ENCODE results near the gene MYCBP2. TPM values are rescaled to one million over a fixed set of nuclear protein-coding genes. Genes with fewer than 3 reads are reported as not detected.

Gene MYCBP2
- total RNA-seq, 5 donors from 2014 or later (not counting 1 experiment from before 2014, with no cell fraction given): 153 to 214 (median 176) TPM

- no peaks in the 10 kb centered on the region for H3K36me3 Mint-ChIP-seq
- ATAC-seq (replicated peaks in 1 of 4) (peak in 3 of 4 experiments; percentile 23 to 76 (median 61)), DNase-seq (peak in 1 of 35 experiments; percentile 21)
- Histone ChIP-seq H3K4me3 (ENCODE audit: control insufficient read depth in 1 of 2, extremely low read depth in 1 of 2, low read length in 1 of 2) (no peak overlapping the region), H3K27ac (ENCODE audit: low read length) (peak overlapping the region; percentile 43), H3K27me3 (replicated peaks in 1 of 2; ENCODE audit: control insufficient read depth in 2 of 2, extremely low read depth in 1 of 2, insufficient read depth in 2 of 2, low read length in 1 of 2) (no peaks in the 10 kb centered on the region), H3K36me3 (ENCODE audit: control insufficient read depth in 2 of 2, extremely low read depth in 1 of 2, insufficient read depth in 1 of 2, low read length in 1 of 2) (no peaks in the 10 kb centered on the region), H3K9me3 (no peaks in the 10 kb centered on the region), H3K4me1 (ENCODE audit: control insufficient read depth in 1 of 2, extremely low read depth in 1 of 2, insufficient read depth in 2 of 2, low read length in 2 of 2) (no peaks in the 10 kb centered on the region)
- H3K9me3 Mint-ChIP-seq: no peaks in the 10 kb centered on the region
- WGBS (ENCODE audit: insufficient coverage): no CpG with 5 or more reads among the region's 2 CpGs
- peak overlapping the region; percentile 80 to 82 for H3K27ac Mint-ChIP-seq
- H3K4me3 Mint-ChIP-seq: peak overlapping the region in 2 of 3 donors; percentile 13 to 31
- POLR2A ChIA-PET: interaction anchor here in 1 of 2 donors (0.6 to 1.4 kb wide), 2 partner anchors 15 to 37 kb away, joined by 3 to 9 read pairs; no protein-coding TSS in a partner anchor
- H3K27me3 Mint-ChIP-seq: no peaks in the 10 kb centered on the region
- peaks cover 14 to 23% (median 19%) of the 10 kb centered on the region in 3 donors for H3K4me1 Mint-ChIP-seq
- CTCF ChIA-PET: interaction anchor here (0.6 to 1.1 kb wide), 2 partner anchors 13 to 1646 kb away, joined by 3 to 5 read pairs; no protein-coding TSS in a partner anchor
Observed at GRCh38 chr13:77345150-77345780, 18.4 kb upstream of the MYCBP2 start.

GRCh38 chr13:77343841-77344240 lies 16.9 kb upstream of the MYCBP2 start:
- DNase-seq (no peak), ATAC-seq (replicated peaks in 1 of 4) (no peak)
- Mint-ChIP-seq H3K27ac (no peak overlapping the region), H3K27me3 (no peaks in the 10 kb centered on the region), H3K36me3 (no peaks in the 10 kb centered on the region), H3K4me3 (no peak overlapping the region), H3K4me1 (peaks cover 24 to 34% (median 33%) of the 10 kb centered on the region in 3 donors), H3K9me3 (no peaks in the 10 kb centered on the region)
- no peak overlapping the region for H3K27ac ChIP-seq (ENCODE audit: low read length)
- H3K4me1 ChIP-seq (ENCODE audit: control insufficient read depth in 1 of 2, extremely low read depth in 1 of 2, insufficient read depth in 2 of 2, low read length in 2 of 2): peaks cover 0 to 4% of the 10 kb centered on the region in 2 experiments
- no peaks in the 10 kb centered on the region for H3K36me3 ChIP-seq (ENCODE audit: control insufficient read depth in 2 of 2, extremely low read depth in 1 of 2, insufficient read depth in 1 of 2, low read length in 1 of 2)
- no peaks in the 10 kb centered on the region for H3K27me3 ChIP-seq (replicated peaks in 1 of 2; ENCODE audit: control insufficient read depth in 2 of 2, extremely low read depth in 1 of 2, insufficient read depth in 2 of 2, low read length in 1 of 2)
- POLR2A ChIA-PET: interaction anchor here in 1 of 2 donors (0.6 kb wide), 1 partner anchor 13 kb away, joined by 3 read pairs; no protein-coding TSS in a partner anchor
- WGBS (ENCODE audit: insufficient coverage): no CpG with 5 or more reads among the region's 4 CpGs
- CTCF ChIA-PET: no interaction called here
- H3K9me3 ChIP-seq: no peaks in the 10 kb centered on the region
- no peak overlapping the region for H3K4me3 ChIP-seq (ENCODE audit: control insufficient read depth in 1 of 2, extremely low read depth in 1 of 2, low read length in 1 of 2)

- Histone ChIP-seq H3K36me3 (ENCODE audit: control insufficient read depth in 2 of 2, extremely low read depth in 1 of 2, insufficient read depth in 1 of 2, low read length in 1 of 2) (no peaks in the 10 kb centered on the region), H3K27ac (ENCODE audit: low read length) (no peak overlapping the region), H3K27me3 (replicated peaks in 1 of 2; ENCODE audit: control insufficient read depth in 2 of 2, extremely low read depth in 1 of 2, insufficient read depth in 2 of 2, low read length in 1 of 2) (no peaks in the 10 kb centered on the region), H3K4me3 (ENCODE audit: control insufficient read depth in 1 of 2, extremely low read depth in 1 of 2, low read length in 1 of 2) (no peak overlapping the region), H3K9me3 (no peaks in the 10 kb centered on the region), H3K4me1 (ENCODE audit: control insufficient read depth in 1 of 2, extremely low read depth in 1 of 2, insufficient read depth in 2 of 2, low read length in 2 of 2) (peaks cover 0 to 7% of the 10 kb centered on the region in 2 experiments)
- Mint-ChIP-seq H3K4me1 (peaks cover 16 to 47% (median 29%) of the 10 kb centered on the region in 3 donors), H3K27me3 (no peaks in the 10 kb centered on the region), H3K36me3 (no peaks in the 10 kb centered on the region), H3K4me3 (peak overlapping the region in 1 of 3 donors; percentile 4), H3K27ac (peak overlapping the region in 1 of 2 donors; percentile 62), H3K9me3 (no peaks in the 10 kb centered on the region)
- no CpG with 5 or more reads among the region's 2 CpGs for WGBS (ENCODE audit: insufficient coverage)
- ATAC-seq (replicated peaks in 1 of 4) (peak in 1 of 4 experiments; percentile 26), DNase-seq (no peak)
- CTCF ChIA-PET: interaction anchor here in 1 of 2 donors (0.6 kb wide), 1 partner anchor 63 kb away, joined by 5 read pairs; no protein-coding TSS in a partner anchor
- POLR2A ChIA-PET: no interaction called here
Observed at GRCh38 chr13:77339408-77339807, 12.5 kb upstream of the MYCBP2 start.

- WGBS (ENCODE audit: insufficient coverage): 86% methylated on average over 5 of the region's 6 CpGs
- H3K9me3 ChIP-seq: no peaks in the 10 kb centered on the region
- Mint-ChIP-seq H3K36me3 (no peaks in the 10 kb centered on the region), H3K9me3 (no peaks in the 10 kb centered on the region), H3K27ac (peak overlapping the region; percentile 16 to 28), H3K27me3 (no peaks in the 10 kb centered on the region), H3K4me1 (peaks cover 16 to 47% (median 30%) of the 10 kb centered on the region in 3 donors), H3K4me3 (peak overlapping the region in 1 of 3 donors; percentile 4)
- H3K27me3 ChIP-seq (replicated peaks in 1 of 2; ENCODE audit: control insufficient read depth in 2 of 2, extremely low read depth in 1 of 2, insufficient read depth in 2 of 2, low read length in 1 of 2): no peaks in the 10 kb centered on the region
- H3K27ac ChIP-seq (ENCODE audit: low read length): no peak overlapping the region
- CTCF ChIA-PET: interaction anchor here in 1 of 2 donors (0.6 kb wide), 1 partner anchor 62 kb away, joined by 5 read pairs; no protein-coding TSS in a partner anchor
- peak in 3 of 4 experiments; percentile 38 to 58 (median 55) for ATAC-seq (replicated peaks in 1 of 4)
- peaks cover 0 to 7% of the 10 kb centered on the region in 2 experiments for H3K4me1 ChIP-seq (ENCODE audit: control insufficient read depth in 1 of 2, extremely low read depth in 1 of 2, insufficient read depth in 2 of 2, low read length in 2 of 2)
- POLR2A ChIA-PET: no interaction called here
- no peak overlapping the region for H3K4me3 ChIP-seq (ENCODE audit: control insufficient read depth in 1 of 2, extremely low read depth in 1 of 2, low read length in 1 of 2)
- no peaks in the 10 kb centered on the region for H3K36me3 ChIP-seq (ENCODE audit: control insufficient read depth in 2 of 2, extremely low read depth in 1 of 2, insufficient read depth in 1 of 2, low read length in 1 of 2)
- DNase-seq: no peak
Observed at GRCh38 chr13:77338961-77339401, 12.1 kb upstream of the MYCBP2 start.

GRCh38 chr13:77338329-77338728 lies 11.4 kb upstream of the MYCBP2 start:
- Mint-ChIP-seq H3K36me3 (no peaks in the 10 kb centered on the region), H3K27ac (no peak overlapping the region), H3K9me3 (no peaks in the 10 kb centered on the region), H3K4me1 (peaks cover 16 to 47% (median 33%) of the 10 kb centered on the region in 3 donors), H3K4me3 (no peak overlapping the region), H3K27me3 (no peaks in the 10 kb centered on the region)
- DNase-seq (no peak), ATAC-seq (replicated peaks in 1 of 4) (no peak)
- Histone ChIP-seq H3K4me1 (ENCODE audit: control insufficient read depth in 1 of 2, extremely low read depth in 1 of 2, insufficient read depth in 2 of 2, low read length in 2 of 2) (peaks cover 0 to 7% of the 10 kb centered on the region in 2 experiments), H3K36me3 (ENCODE audit: control insufficient read depth in 2 of 2, extremely low read depth in 1 of 2, insufficient read depth in 1 of 2, low read length in 1 of 2) (no peaks in the 10 kb centered on the region), H3K27ac (ENCODE audit: low read length) (no peak overlapping the region), H3K4me3 (ENCODE audit: control insufficient read depth in 1 of 2, extremely low read depth in 1 of 2, low read length in 1 of 2) (no peak overlapping the region), H3K27me3 (replicated peaks in 1 of 2; ENCODE audit: control insufficient read depth in 2 of 2, extremely low read depth in 1 of 2, insufficient read depth in 2 of 2, low read length in 1 of 2) (no peaks in the 10 kb centered on the region), H3K9me3 (no peaks in the 10 kb centered on the region)
- ChIA-PET POLR2A (no interaction called here), CTCF (no interaction called here)
- 100% methylated on average over 1 of the region's 2 CpGs for WGBS (ENCODE audit: insufficient coverage)

- ChIA-PET CTCF (no interaction called here), POLR2A (no interaction called here)
- no peak overlapping the region for H3K27ac ChIP-seq (ENCODE audit: low read length)
- H3K36me3 ChIP-seq (ENCODE audit: control insufficient read depth in 2 of 2, extremely low read depth in 1 of 2, insufficient read depth in 1 of 2, low read length in 1 of 2): no peaks in the 10 kb centered on the region
- no peaks in the 10 kb centered on the region for H3K27me3 ChIP-seq (replicated peaks in 1 of 2; ENCODE audit: control insufficient read depth in 2 of 2, extremely low read depth in 1 of 2, insufficient read depth in 2 of 2, low read length in 1 of 2)
- H3K4me1 Mint-ChIP-seq: peaks cover 16 to 39% (median 33%) of the 10 kb centered on the region in 3 donors
- peaks cover 0 to 7% of the 10 kb centered on the region in 2 experiments for H3K4me1 ChIP-seq (ENCODE audit: control insufficient read depth in 1 of 2, extremely low read depth in 1 of 2, insufficient read depth in 2 of 2, low read length in 2 of 2)
- H3K36me3 Mint-ChIP-seq: no peaks in the 10 kb centered on the region
- 90% methylated on average over 3 of the region's 3 CpGs for WGBS (ENCODE audit: insufficient coverage)
- H3K4me3 ChIP-seq (ENCODE audit: control insufficient read depth in 1 of 2, extremely low read depth in 1 of 2, low read length in 1 of 2): no peak overlapping the region
- ATAC-seq (replicated peaks in 1 of 4) (no peak), DNase-seq (no peak)
- no peak overlapping the region for H3K27ac Mint-ChIP-seq
- no peaks in the 10 kb centered on the region for H3K9me3 Mint-ChIP-seq
- H3K9me3 ChIP-seq: no peaks in the 10 kb centered on the region
- H3K27me3 Mint-ChIP-seq: no peaks in the 10 kb centered on the region
- H3K4me3 Mint-ChIP-seq: no peak overlapping the region
Observed at GRCh38 chr13:77337159-77337558, 10.3 kb upstream of the MYCBP2 start.
